AG04449 (cell line): Measurements from ENCODE around the gene PDCD7.
"Not testable (repeated sequence)": the region's sequence is repeated elsewhere in the genome, so short reads cannot be mapped to it uniquely, and the experiment has no call there.

Experiments used
- CTCF ChIA-PET: fragments of 350-600 bp; formaldehyde crosslinking; extraction: SDS; loops from one replicate; lab custom pipeline; 2021; ENCODE audit warnings: antibody characterized with exemption; lab: Yijun Ruan, JAX
- POLR2A ChIA-PET: fragments of 400-600, 350-600 bp; formaldehyde crosslinking; extraction: SDS; loops from one replicate; lab custom pipeline; 2020; ENCODE audit warnings: antibody characterized with exemption, inconsistent platforms; lab: Yijun Ruan, JAX
- DNase-seq: peaks from one replicate; pipeline ENCODE4 v3.0.0-alpha.2; 2010; ENCODE audit warnings: low read depth, low spot score
- H3K4me3 ChIP-seq: 2 replicates; pipeline ENCODE4 v1.5.1; 2011; ENCODE audit warnings: low read depth, mild to moderate bottlenecking, control low read depth, low read length
- TF ChIP-seq, protein P1 (sequence below): IDR thresholded peaks from one replicate; pipeline ENCODE4 v1.5.1; 2011; ENCODE audit warnings: mild to moderate bottlenecking, moderate library complexity, low read length, control low read depth, inconsistent platforms; ENCODE audit not compliant: insufficient read depth; ENCODE audit errors: missing control alignments

Gene PDCD7, protein sequence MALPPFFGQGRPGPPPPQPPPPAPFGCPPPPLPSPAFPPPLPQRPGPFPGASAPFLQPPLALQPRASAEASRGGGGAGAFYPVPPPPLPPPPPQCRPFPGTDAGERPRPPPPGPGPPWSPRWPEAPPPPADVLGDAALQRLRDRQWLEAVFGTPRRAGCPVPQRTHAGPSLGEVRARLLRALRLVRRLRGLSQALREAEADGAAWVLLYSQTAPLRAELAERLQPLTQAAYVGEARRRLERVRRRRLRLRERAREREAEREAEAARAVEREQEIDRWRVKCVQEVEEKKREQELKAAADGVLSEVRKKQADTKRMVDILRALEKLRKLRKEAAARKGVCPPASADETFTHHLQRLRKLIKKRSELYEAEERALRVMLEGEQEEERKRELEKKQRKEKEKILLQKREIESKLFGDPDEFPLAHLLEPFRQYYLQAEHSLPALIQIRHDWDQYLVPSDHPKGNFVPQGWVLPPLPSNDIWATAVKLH

DNA sequence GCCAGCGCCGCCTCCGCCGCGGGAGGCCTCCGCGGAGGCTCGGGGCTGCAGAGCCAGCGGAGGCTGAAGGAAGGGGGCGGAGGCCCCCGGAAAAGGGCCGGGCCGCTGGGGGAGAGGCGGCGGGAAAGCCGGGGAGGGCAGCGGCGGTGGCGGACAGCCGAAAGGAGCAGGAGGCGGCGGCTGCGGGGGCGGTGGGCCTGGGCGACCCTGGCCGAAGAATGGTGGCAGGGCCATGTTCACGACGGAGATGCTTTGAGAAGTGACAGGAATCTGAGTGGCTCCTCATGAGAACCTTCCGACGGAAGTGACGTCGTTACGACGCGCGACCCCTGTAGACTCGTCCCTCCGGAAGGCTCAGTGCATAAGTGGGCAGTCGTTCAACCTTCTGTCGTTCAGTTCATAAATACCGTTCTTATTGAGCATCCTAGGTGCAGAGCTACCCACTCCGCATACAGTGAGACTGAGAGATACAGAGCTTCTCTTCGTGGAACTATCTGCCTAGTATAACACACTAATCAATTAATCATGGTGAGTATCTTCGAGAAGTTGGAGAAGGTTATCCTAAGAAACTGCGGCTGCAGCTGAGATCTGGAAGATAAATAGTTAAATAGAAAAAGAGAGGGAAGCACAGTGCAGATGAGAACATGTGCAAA lies at the start of gene PDCD7:
Gene PDCD7 (minus strand): TSS at position 261 of the 653 bp plus-strand sequence. CDS start 27 bp downstream, at position 234.
- CTCF ChIA-PET = interaction anchor here (0.7 to 1.4 kb wide), 3 partner anchors 9 to 100 kb away, joined by 4 to 5 read pairs (median 5); no protein-coding TSS in a partner anchor
- DNase-seq = peak; percentile 47

DNA sequence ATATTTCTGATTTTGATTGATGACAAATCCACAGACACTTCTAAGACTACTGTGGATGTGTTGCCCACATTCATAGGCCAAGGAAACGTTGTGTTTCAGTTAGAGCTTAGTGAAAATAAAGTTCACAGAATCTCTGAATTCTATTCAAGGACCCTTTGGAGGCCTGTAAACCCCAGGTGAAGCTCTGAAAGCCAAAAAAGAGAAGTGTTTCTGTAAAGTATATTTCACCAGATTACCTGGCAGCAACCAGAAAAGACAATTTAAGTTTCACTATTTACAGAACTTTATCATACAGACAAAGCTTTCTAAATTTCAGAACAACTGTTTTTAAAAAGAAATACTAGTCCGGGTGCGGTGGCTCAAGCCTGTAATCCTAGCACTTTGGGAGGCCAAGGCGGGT lies 48.9 kb upstream of the PDCD7 start:
- TF ChIP-seq, protein P1, sequence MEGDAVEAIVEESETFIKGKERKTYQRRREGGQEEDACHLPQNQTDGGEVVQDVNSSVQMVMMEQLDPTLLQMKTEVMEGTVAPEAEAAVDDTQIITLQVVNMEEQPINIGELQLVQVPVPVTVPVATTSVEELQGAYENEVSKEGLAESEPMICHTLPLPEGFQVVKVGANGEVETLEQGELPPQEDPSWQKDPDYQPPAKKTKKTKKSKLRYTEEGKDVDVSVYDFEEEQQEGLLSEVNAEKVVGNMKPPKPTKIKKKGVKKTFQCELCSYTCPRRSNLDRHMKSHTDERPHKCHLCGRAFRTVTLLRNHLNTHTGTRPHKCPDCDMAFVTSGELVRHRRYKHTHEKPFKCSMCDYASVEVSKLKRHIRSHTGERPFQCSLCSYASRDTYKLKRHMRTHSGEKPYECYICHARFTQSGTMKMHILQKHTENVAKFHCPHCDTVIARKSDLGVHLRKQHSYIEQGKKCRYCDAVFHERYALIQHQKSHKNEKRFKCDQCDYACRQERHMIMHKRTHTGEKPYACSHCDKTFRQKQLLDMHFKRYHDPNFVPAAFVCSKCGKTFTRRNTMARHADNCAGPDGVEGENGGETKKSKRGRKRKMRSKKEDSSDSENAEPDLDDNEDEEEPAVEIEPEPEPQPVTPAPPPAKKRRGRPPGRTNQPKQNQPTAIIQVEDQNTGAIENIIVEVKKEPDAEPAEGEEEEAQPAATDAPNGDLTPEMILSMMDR = no peak
- ChIA-PET POLR2A (interaction anchor here (0.7 kb wide), 1 partner anchor 122 kb away, joined by 3 read pairs; the partner anchor contains the start of gene RNU5B-1), CTCF (interaction anchor here (0.7 to 12.6 kb wide), 6 partner anchors 9 to 130 kb away, joined by 3 to 208 read pairs (median 4); no protein-coding TSS in a partner anchor)
- DNase-seq = no peak
- no peak overlapping the region for H3K4me3 ChIP-seq

More for the DNA sequence above, at the start of gene PDCD7:
- POLR2A ChIA-PET = no interaction called here
- TF ChIP-seq, protein P1 = no peak
- peak within 1 kb of the TSS; percentile 72 for H3K4me3 ChIP-seq

DNA sequence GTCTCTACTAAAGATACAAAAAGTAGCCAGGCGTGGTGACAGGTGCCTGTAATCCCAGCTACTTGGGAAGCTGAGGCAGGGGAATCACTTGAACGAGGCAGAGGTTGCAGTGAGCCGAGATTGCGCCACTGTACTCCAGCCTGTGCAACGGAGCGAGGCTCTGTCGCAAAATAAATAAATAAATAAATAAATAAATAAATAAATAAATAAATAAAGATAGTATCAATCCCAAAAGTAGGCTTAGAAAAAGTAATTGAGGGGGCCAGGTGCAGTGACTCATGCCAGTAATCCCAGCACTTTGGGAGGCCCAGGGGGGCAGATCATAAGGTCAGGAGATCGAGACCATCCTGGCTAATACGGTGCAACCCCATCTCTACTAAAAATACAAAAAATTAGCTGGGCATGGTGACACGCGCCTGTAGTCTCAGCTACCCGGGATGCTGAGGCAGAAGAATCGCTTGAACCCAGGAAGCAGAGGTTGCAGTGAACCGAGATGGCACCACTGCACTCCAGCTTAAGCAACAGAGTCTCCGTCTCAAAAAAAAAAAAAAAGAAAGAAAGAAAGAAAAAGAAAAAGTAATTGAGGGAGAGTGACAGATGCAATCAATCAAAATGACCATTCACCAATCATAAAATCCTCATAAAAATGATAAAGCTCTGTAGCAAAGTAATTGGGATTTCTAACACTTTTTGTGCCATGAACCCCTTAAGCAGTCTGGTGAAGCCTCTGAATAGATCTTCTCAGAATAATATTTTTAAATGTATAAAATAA lies 48.2 kb upstream of the PDCD7 start:
- not testable (repeated sequence) for H3K4me3 ChIP-seq, DNase-seq
- ChIA-PET CTCF (interaction anchor here (0.7 to 12.6 kb wide), 5 partner anchors 9 to 118 kb away, joined by 3 to 208 read pairs (median 3); no protein-coding TSS in a partner anchor), POLR2A (interaction anchor here (0.7 kb wide), 1 partner anchor 123 kb away, joined by 3 read pairs; the partner anchor contains the start of gene RNU5B-1)

DNA sequence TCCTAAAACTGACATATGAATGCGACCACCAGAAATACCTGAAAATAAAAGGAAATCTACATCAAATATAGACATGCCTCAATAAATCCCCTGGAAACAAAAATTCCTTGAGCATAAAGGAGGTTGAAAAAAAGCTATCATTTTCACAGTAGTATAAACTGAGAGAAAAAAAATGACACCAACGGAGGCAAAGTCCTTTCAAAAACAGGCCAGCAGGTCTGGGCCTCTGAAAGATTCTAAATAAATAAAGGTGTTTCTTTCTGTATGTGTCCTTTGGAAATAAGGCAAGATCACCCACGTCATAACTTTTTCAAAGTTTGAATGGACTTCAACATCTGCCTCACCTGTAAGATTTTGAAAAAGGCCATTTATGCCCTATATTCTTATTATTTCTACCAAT lies 46.6 kb upstream of the PDCD7 start:
- DNase-seq = no peak

DNA sequence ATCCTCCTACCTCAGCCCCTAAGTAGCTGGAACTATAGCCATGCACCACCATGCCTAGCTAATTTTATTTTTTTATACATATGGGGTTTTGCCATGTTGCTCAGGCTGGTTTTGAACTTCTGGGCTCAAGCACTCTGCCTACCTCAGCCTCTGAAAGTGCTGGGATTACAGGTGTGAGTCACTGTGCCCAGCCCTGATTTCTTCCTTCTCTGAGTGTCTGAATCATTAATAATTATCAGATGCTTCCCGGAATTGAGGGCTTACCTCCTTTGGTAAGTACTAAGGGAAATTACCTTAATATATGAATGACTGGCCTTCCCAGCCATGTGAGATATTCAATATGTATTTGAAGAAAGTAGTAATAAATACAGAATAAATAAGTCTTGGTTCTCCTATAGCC lies 44.3 kb upstream of the PDCD7 start:
- POLR2A ChIA-PET = no interaction called here
- TF ChIP-seq, protein P1 = no peak
- no peak overlapping the region for H3K4me3 ChIP-seq
- DNase-seq = no peak
- CTCF ChIA-PET = interaction anchor here (1.2 to 1.7 kb wide), 3 partner anchors 29 to 120 kb away, joined by 3 to 4 read pairs (median 4); partner anchors contain the start of gene PARP16

More for the DNA sequence above, 46.6 kb upstream of the PDCD7 start:
- no peak overlapping the region for H3K4me3 ChIP-seq
- TF ChIP-seq, protein P1 = no peak
- ChIA-PET POLR2A (no interaction called here), CTCF (interaction anchor here (1.3 to 2.0 kb wide), 2 partner anchors 14 to 146 kb away, joined by 3 to 5 read pairs; no protein-coding TSS in a partner anchor)

DNA sequence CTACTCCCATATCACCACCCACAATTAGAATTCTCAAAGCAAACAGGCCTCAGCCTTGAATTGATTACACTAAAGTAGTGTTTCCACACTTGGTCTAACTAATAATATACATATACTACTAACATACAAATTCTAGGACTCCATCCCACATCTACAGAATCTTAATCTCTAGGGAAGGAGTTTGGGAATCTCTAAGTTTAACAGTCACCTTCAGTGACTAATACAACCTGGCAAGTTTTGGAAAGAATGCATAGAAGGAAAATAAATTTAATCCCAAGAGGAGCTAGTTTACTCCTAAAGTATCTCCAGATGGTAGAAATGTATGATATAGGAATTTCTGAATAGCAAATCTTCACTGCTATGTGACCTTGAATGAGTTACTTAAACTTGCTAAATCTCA lies 42.4 kb upstream of the PDCD7 start:
- H3K4me3 ChIP-seq = no peak overlapping the region
- TF ChIP-seq, protein P1 = no peak
- DNase-seq = no peak
- ChIA-PET CTCF (interaction anchor here (1.2 kb wide), 1 partner anchor 142 kb away, joined by 3 read pairs; no protein-coding TSS in a partner anchor), POLR2A (no interaction called here)
